Activated T-helper 1 cell treated with anti-CD3 and anti-CD28 coated beads, Interleukin-12 subunit alpha, Interleukin-12 subunit beta, Interleukin-2, Interleukin-4 antibody, amounts not matched to agents 30 ng/mL and 10 ng/mL and 1 ng/mL, durations not matched to agents 14 hours and 24 hours and 36 hours (primary cell): ENCODE measurements around the gene C1QL2. TPM values are rescaled to one million over a fixed set of nuclear protein-coding genes. Genes with fewer than 3 reads are reported as not detected.

Source experiments
- DNase-seq: peaks from one replicate; pipeline ENCODE4 v3.0.0; 2021; ENCODE audit warnings: low spot score
- H3K27ac Mint-ChIP-seq: one replicate; pipeline ENCODE4 v1.8.0; 2021; ENCODE audit warnings: mild to moderate bottlenecking, mixed read lengths
- H3K27me3 Mint-ChIP-seq: one replicate; pipeline ENCODE4 v1.8.0; 2022; ENCODE audit warnings: mild to moderate bottlenecking, moderate library complexity, mixed read lengths; ENCODE audit not compliant: insufficient read depth
- H3K36me3 Mint-ChIP-seq: one replicate; pipeline ENCODE4 v1.8.0; 2021; ENCODE audit warnings: low read depth, mixed read lengths
- H3K4me1 Mint-ChIP-seq: one replicate; pipeline ENCODE4 v1.8.0; 2021; ENCODE audit warnings: low read depth, mixed read lengths
- H3K4me3 Mint-ChIP-seq: one replicate; pipeline ENCODE4 v1.8.0; 2021; ENCODE audit warnings: mild to moderate bottlenecking, moderate library complexity, mixed read lengths
- H3K9me3 Mint-ChIP-seq: one replicate; pipeline ENCODE4 v1.8.0; 2021; ENCODE audit warnings: mixed read lengths
- intact Hi-C: fragments of 100-400 bp; cut with micrococcal nuclease; formaldehyde crosslinking; loops from one replicate; pipeline ENCODE4 v1.15.1; 2024
- total RNA-seq: library from RNA; stranded (reverse); gene quantifications from 2 replicates; pipeline ENCODE4 v1.2.3, GENCODE V29; 2022

C1QL2 gene
- total RNA-seq, 1 donor from 2014 or later, result not detected

DNA sequence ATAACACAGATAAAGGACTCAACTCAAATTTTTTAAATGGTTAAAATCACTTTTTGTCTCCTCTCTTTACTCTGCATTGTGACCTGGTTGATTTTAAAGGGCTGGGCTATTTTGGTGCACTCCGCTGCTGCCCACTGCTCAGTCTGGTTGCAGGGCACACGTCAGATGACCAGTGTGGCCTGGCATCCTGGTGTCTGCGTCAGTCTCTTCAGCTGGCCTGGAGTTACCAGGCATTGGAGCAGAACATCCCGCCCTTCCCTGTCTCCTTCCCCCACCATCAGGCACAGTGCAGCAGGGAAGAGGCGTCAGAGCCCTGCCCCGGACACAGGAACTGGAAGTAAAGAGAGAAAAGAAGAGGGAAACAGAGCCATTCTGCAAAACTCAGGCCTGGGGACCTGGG lies 8.9 kb downstream of the C1QL2 start:
- peaks cover 5% of the 10 kb centered on the region for H3K27me3 Mint-ChIP-seq
- H3K9me3 Mint-ChIP-seq, result no peaks in the 10 kb centered on the region
- no peak overlapping the region for H3K27ac Mint-ChIP-seq
- H3K36me3 Mint-ChIP-seq, result no peaks in the 10 kb centered on the region
- intact Hi-C loops, result no loop called here
- no peak for DNase-seq
- H3K4me1 Mint-ChIP-seq, result no peaks in the 10 kb centered on the region
- no peak overlapping the region for H3K4me3 Mint-ChIP-seq

GRCh38 chr2:119147776-119148715 lies 10.5 kb downstream of the C1QL2 start:
- no peaks in the 10 kb centered on the region for H3K9me3 Mint-ChIP-seq
- no peak for DNase-seq
- no peaks in the 10 kb centered on the region for H3K36me3 Mint-ChIP-seq
- intact Hi-C loops, result no loop called here
- no peak overlapping the region for H3K27ac Mint-ChIP-seq
- no peaks in the 10 kb centered on the region for H3K4me1 Mint-ChIP-seq
- H3K4me3 Mint-ChIP-seq, result no peak overlapping the region
- H3K27me3 Mint-ChIP-seq, result peaks cover 1% of the 10 kb centered on the region

- intact Hi-C loops, result no loop called here
- Mint-ChIP-seq H3K4me1 (no peaks in the 10 kb centered on the region), H3K36me3 (no peaks in the 10 kb centered on the region), H3K27me3 (no peaks in the 10 kb centered on the region), H3K4me3 (no peak overlapping the region), H3K9me3 (no peaks in the 10 kb centered on the region), H3K27ac (no peak overlapping the region)
- no peak for DNase-seq
Measured at GRCh38 chr2:119144806-119145205, 13.7 kb downstream of the C1QL2 start.

DNA sequence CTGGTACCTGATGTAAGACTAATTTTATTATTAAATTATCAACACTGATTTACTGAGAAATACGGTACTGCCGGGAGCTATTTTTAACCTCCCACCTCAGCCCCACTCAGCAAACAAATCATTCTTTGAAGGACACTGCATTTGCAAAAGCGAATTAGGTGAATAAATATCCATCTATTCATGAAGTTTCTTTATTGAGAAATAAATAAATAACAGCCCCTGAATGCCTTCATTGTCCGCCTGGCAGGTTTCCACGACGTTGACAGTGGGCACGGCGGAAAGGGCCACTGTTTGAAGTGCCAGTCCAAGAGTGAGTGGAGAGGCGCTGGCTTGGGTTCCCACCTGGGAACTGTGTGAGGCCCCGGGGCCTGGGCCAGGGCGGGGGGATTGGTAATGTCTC lies 15.7 kb downstream of the C1QL2 start:
- no peak overlapping the region for H3K27ac Mint-ChIP-seq
- intact Hi-C loops, result no loop called here
- no peaks in the 10 kb centered on the region for H3K27me3 Mint-ChIP-seq
- H3K9me3 Mint-ChIP-seq, result no peaks in the 10 kb centered on the region
- H3K4me3 Mint-ChIP-seq, result no peak overlapping the region
- no peaks in the 10 kb centered on the region for H3K36me3 Mint-ChIP-seq
- no peaks in the 10 kb centered on the region for H3K4me1 Mint-ChIP-seq
- DNase-seq, result no peak

- Mint-ChIP-seq H3K27ac (no peak overlapping the region), H3K4me1 (no peaks in the 10 kb centered on the region), H3K36me3 (no peaks in the 10 kb centered on the region), H3K9me3 (no peaks in the 10 kb centered on the region), H3K4me3 (no peak overlapping the region), H3K27me3 (peaks cover 1% of the 10 kb centered on the region)
- no peak for DNase-seq
- intact Hi-C loops, result no loop called here
Measured at GRCh38 chr2:119137502-119137901, 21.0 kb downstream of the C1QL2 start.

DNA sequence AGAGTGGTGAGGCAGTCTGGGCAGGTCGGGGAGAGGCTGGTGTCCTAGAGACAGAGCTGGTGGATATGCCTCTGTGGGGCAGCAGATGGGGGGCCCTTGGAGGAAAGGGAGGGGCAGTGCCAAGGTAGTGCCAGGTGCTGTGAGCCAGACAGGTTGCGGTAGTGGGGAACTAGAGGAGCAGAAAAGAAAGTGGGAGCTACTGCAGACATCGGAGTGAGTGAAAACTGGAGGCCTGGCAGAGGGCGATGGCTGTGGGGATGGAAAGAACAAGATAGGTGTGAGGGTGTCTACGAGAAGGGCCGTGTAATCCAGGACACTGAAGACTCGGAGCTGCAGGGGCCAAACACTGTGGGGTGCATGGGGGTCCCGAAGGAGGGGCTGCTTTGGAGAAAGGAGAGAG lies 21.7 kb downstream of the C1QL2 start:
- Mint-ChIP-seq H3K27me3 (peaks cover 1% of the 10 kb centered on the region), H3K4me1 (no peaks in the 10 kb centered on the region), H3K4me3 (no peak overlapping the region), H3K36me3 (no peaks in the 10 kb centered on the region), H3K27ac (no peak overlapping the region), H3K9me3 (no peaks in the 10 kb centered on the region)
- intact Hi-C loops, result no loop called here
- no peak for DNase-seq

GRCh38 chr2:119136093-119136492 lies 22.5 kb downstream of the C1QL2 start:
- DNase-seq, result no peak
- Mint-ChIP-seq H3K36me3 (no peaks in the 10 kb centered on the region), H3K27me3 (peaks cover 3% of the 10 kb centered on the region), H3K4me1 (no peaks in the 10 kb centered on the region), H3K27ac (no peak overlapping the region), H3K4me3 (no peak overlapping the region), H3K9me3 (no peaks in the 10 kb centered on the region)
- intact Hi-C loops, result no loop called here

DNA sequence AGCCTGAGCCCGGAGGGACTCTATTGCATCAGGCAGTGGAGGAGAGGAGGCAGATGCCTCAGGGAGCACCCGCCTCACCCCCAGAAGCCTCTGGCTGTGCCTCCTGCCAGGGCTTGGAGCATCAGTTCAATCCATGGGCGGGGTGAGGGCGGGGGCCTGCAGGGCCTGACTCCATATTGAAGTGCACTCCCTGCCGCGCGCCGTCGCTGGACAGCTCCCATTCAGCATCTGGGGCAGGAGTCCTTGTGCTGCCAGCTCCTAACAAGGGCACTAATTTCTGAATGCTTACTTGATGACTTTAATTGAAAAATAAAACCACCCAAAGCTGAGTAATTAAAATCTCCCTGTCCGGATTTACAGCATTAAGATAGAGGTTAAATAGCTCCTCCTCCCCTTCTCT lies 23.8 kb downstream of the C1QL2 start:
- H3K27me3 Mint-ChIP-seq, result peaks cover 4% of the 10 kb centered on the region
- DNase-seq, result no peak
- H3K4me1 Mint-ChIP-seq, result no peaks in the 10 kb centered on the region
- intact Hi-C loops, result no loop called here
- H3K4me3 Mint-ChIP-seq, result no peak overlapping the region
- no peaks in the 10 kb centered on the region for H3K36me3 Mint-ChIP-seq
- H3K27ac Mint-ChIP-seq, result no peak overlapping the region
- no peaks in the 10 kb centered on the region for H3K9me3 Mint-ChIP-seq

DNA sequence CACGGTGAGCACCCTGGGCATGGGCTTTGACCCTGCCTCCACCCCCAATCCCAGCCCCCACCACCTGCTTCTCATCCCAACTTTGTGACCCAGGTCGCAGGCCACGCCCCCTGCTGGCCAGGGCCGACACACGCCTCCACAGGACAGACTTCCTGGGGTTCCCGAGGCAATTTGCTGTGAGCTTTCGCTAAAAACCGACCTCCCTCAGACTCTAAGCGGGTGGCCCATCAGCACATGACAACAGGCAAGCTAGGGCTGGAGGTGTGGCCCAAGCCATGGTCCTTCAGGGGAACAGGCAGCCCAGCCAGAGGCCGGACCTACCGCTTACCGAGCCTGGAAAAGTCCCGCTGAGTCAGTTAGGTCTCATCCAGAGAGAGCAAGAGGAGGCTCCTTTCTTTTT lies 31.9 kb downstream of the C1QL2 start:
- no peak overlapping the region for H3K27ac Mint-ChIP-seq
- no peak for DNase-seq
- intact Hi-C loops, result no loop called here
- no peaks in the 10 kb centered on the region for H3K36me3 Mint-ChIP-seq
- H3K27me3 Mint-ChIP-seq, result peaks cover 2% of the 10 kb centered on the region
- no peaks in the 10 kb centered on the region for H3K9me3 Mint-ChIP-seq
- no peaks in the 10 kb centered on the region for H3K4me1 Mint-ChIP-seq
- no peak overlapping the region for H3K4me3 Mint-ChIP-seq

GRCh38 chr2:119123389-119123788 lies 35.2 kb downstream of the C1QL2 start:
- H3K27me3 Mint-ChIP-seq, result peaks cover 2% of the 10 kb centered on the region
- H3K4me3 Mint-ChIP-seq, result no peak overlapping the region
- no peaks in the 10 kb centered on the region for H3K4me1 Mint-ChIP-seq
- intact Hi-C loops, result no loop called here
- no peak for DNase-seq
- no peaks in the 10 kb centered on the region for H3K9me3 Mint-ChIP-seq
- H3K27ac Mint-ChIP-seq, result no peak overlapping the region
- no peaks in the 10 kb centered on the region for H3K36me3 Mint-ChIP-seq

GRCh38 chr2:119122663-119123062 lies 35.9 kb downstream of the C1QL2 start:
- H3K4me1 Mint-ChIP-seq, result no peaks in the 10 kb centered on the region
- intact Hi-C loops, result no loop called here
- H3K9me3 Mint-ChIP-seq, result no peaks in the 10 kb centered on the region
- peaks cover 2% of the 10 kb centered on the region for H3K27me3 Mint-ChIP-seq
- H3K27ac Mint-ChIP-seq, result no peak overlapping the region
- H3K4me3 Mint-ChIP-seq, result no peak overlapping the region
- no peak for DNase-seq
- no peaks in the 10 kb centered on the region for H3K36me3 Mint-ChIP-seq

DNA sequence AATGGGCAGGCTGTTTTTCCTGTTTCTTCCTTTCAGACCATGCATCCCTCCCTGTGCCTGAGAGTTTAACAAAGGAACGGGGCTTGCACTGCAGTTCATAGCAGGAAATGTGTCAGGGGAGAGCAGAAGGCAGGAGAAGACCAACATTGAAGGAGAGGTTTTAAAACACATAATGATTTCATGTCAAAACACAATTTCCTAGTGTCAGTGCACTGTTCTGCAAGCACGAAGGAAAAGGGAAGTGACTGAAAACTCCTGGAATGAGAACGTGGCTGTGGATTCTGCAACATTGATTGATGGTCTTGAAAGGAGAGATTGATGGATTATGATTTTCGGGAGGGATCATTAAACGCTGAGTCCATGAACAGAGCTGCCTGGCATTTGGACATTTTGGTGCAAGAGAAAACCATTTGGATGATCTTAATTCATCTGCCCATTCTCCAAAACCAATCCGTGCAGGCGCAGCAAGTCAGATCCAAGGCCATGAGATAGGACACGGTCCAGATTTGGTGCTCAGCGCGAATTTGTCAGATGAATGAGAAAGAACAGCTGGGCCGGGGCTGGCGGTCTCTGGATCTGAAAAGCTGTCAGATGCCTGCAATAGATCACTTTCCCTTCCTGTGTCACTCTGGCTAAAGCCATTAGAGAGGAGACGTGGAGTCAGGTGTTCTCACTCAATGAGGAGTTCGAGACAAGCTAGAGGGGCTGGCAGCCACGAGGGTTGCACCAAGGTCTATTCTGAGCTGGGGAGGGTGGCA lies 38.4 kb downstream of the C1QL2 start:
- DNase-seq, result no peak
- Mint-ChIP-seq H3K27me3 (peaks cover 2% of the 10 kb centered on the region), H3K36me3 (no peaks in the 10 kb centered on the region), H3K9me3 (no peaks in the 10 kb centered on the region), H3K4me3 (no peak overlapping the region), H3K4me1 (no peaks in the 10 kb centered on the region), H3K27ac (no peak overlapping the region)
- intact Hi-C loops, result no loop called here

- Mint-ChIP-seq H3K27ac (no peak overlapping the region), H3K9me3 (no peaks in the 10 kb centered on the region), H3K4me1 (no peaks in the 10 kb centered on the region), H3K36me3 (no peaks in the 10 kb centered on the region), H3K27me3 (peaks cover 2% of the 10 kb centered on the region), H3K4me3 (no peak overlapping the region)
- no peak for DNase-seq
- intact Hi-C loops, result no loop called here
Measured at GRCh38 chr2:119119076-119119785, 39.3 kb downstream of the C1QL2 start.
